GM23338 (cell line): ENCODE results near the gene EEF1E1. TPM values are rescaled to one million over a fixed set of nuclear protein-coding genes. Genes with fewer than 3 reads are reported as not detected.

Experiments
- ATAC-seq: fragments of 200-7000 bp; cut with Tn5 transposase; 3 replicates; pipeline ENCODE4 v1.9.1; 2020
- DNase-seq: peaks from one replicate; pipeline ENCODE4 v3.0.0-alpha.2; 2015; ENCODE audit warnings: low spot score
- H2AFZ ChIP-seq: fragments of 200-600 bp; sonication (generic); 2 replicates; pipeline ENCODE4 v1.8.0; 2016; ENCODE audit warnings: antibody characterized with exemption, mild to moderate bottlenecking, moderate library complexity
- H3F3A ChIP-seq: fragments of 200-600 bp; sonication (generic); replicated peaks from 2 replicates; pipeline ENCODE4 v1.8.0; 2017; ENCODE audit warnings: antibody characterized with exemption, mixed run types, low read depth
- H3K27ac ChIP-seq: fragments of 200-600 bp; sonication (generic); 2 replicates; pipeline ENCODE4 v1.6.1; 2016; ENCODE audit warnings: low read depth
- H3K27me3 ChIP-seq: fragments of 200-600 bp; sonication (generic); 2 replicates; pipeline ENCODE4 v1.8.0; 2016; ENCODE audit warnings: mild to moderate bottlenecking, mixed run types, moderate library complexity; ENCODE audit not compliant: insufficient read depth
- H3K36me3 ChIP-seq: fragments of 200-600 bp; sonication (generic); 2 replicates; pipeline ENCODE4 v1.8.0; 2016; ENCODE audit warnings: mild to moderate bottlenecking; ENCODE audit not compliant: insufficient read depth
- H3K4me1 ChIP-seq: fragments of 200-600 bp; sonication (generic); 2 replicates; pipeline ENCODE4 v1.8.0; 2016; ENCODE audit warnings: mild to moderate bottlenecking, moderate library complexity; ENCODE audit not compliant: insufficient read depth
- H3K4me2 ChIP-seq: fragments of 200-600 bp; sonication (generic); 2 replicates; pipeline ENCODE4 v1.7.1; 2017; ENCODE audit warnings: mixed run types
- H3K4me3 ChIP-seq: fragments of 200-600 bp; sonication (generic); 2 replicates; pipeline ENCODE4 v1.6.1; 2016; ENCODE audit warnings: mixed run types
- H3K79me2 ChIP-seq: fragments of 200-600 bp; sonication (generic); replicated peaks from 2 replicates; pipeline ENCODE4 v1.8.0; 2017; ENCODE audit warnings: mild to moderate bottlenecking; ENCODE audit not compliant: insufficient read depth
- H3K9me2 ChIP-seq: fragments of 200-600 bp; sonication (generic); 2 replicates; pipeline ENCODE4 v1.8.0; 2017; ENCODE audit not compliant: insufficient read depth
- H4K20me1 ChIP-seq: fragments of 200-600 bp; sonication (generic); replicated peaks from 2 replicates; pipeline ENCODE4 v1.8.0; 2017; ENCODE audit warnings: mild to moderate bottlenecking; ENCODE audit not compliant: insufficient read depth
- H3K27ac Mint-ChIP-seq: 2 replicates; pipeline ENCODE4 v1.8.0; 2020; ENCODE audit warnings: inconsistent platforms, mild to moderate bottlenecking, moderate library complexity, mixed read lengths
- H3K27me3 Mint-ChIP-seq: 3 replicates; pipeline ENCODE4 v1.8.0; 2022; ENCODE audit warnings: low read depth, mild to moderate bottlenecking, moderate library complexity, mixed read lengths, inconsistent platforms; ENCODE audit not compliant: insufficient read depth, poor library complexity
- H3K36me3 Mint-ChIP-seq: 3 replicates; pipeline ENCODE4 v1.8.0; 2021; ENCODE audit warnings: low read depth, mild to moderate bottlenecking, inconsistent platforms, moderate library complexity, mixed read lengths
- H3K4me1 Mint-ChIP-seq: 3 replicates; pipeline ENCODE4 v1.8.0; 2020; ENCODE audit warnings: mild to moderate bottlenecking, inconsistent platforms, mixed read lengths
- H3K4me3 Mint-ChIP-seq: 3 replicates; pipeline ENCODE4 v1.8.0; 2021; ENCODE audit warnings: moderate library complexity, mild to moderate bottlenecking, inconsistent platforms, mixed read lengths
- H3K9me3 Mint-ChIP-seq: 3 replicates; pipeline ENCODE4 v1.8.0; 2020; ENCODE audit warnings: moderate library complexity, mild to moderate bottlenecking, inconsistent platforms, mixed read lengths
- CREB1 ChIP-seq: fragments of 250-450 bp; sonication (Bioruptor Pico); IDR thresholded peaks from 2 replicates; pipeline ENCODE4 v1.5.0; 2020; ENCODE audit warnings: low read depth, mild to moderate bottlenecking, moderate library complexity
- EZH2 ChIP-seq: fragments of 200-600 bp; sonication (generic); IDR thresholded peaks from one replicate; pipeline ENCODE4 v1.8.0; 2017; ENCODE audit warnings: antibody characterized with exemption, mild to moderate bottlenecking, low read depth; ENCODE audit not compliant: unreplicated experiment
- EZH2phosphoT487 ChIP-seq: fragments of 200-600 bp; sonication (generic); IDR thresholded peaks from one replicate; pipeline ENCODE4 v1.8.1; 2018; ENCODE audit warnings: antibody characterized with exemption; ENCODE audit not compliant: unreplicated experiment
- NANOG ChIP-seq: IDR thresholded peaks from 2 replicates; pipeline ENCODE4 v1.6.1; 2016; ENCODE audit warnings: antibody characterized with exemption, borderline replicate concordance
- POLR2AphosphoS5 ChIP-seq: IDR thresholded peaks from 2 replicates; pipeline ENCODE4 v1.6.1; 2016; ENCODE audit warnings: antibody characterized with exemption, low read depth
- STAT1 ChIP-seq: IDR thresholded peaks from one replicate; pipeline ENCODE4 v1.6.1; 2016; ENCODE audit warnings: antibody characterized with exemption; ENCODE audit not compliant: unreplicated experiment
- ZNF114 ChIP-seq: fragments of 250-450 bp; sonication (Bioruptor Pico); IDR thresholded peaks from 2 replicates; pipeline ENCODE4 v1.5.0; 2020; ENCODE audit warnings: mild to moderate bottlenecking, moderate library complexity
- polyA plus RNA-seq: library from polyadenylated mRNA; unstranded; fragments of >200 nt; fragmentation: Nextera tagmentation; extraction: Ambion mirVana; gene quantifications from 2 replicates; pipeline ENCODE4 v1.2.1, GENCODE V29; 2016
- total RNA-seq: library from RNA; depleted of rRNA; stranded (reverse); fragments of >200 nt; shearing (Covaris generic); gene quantifications from 2 replicates; pipeline ENCODE4 v1.2.3, GENCODE V29; 2014
- TF ChIP-seq, protein P1 (sequence below): IDR thresholded peaks from one replicate; pipeline ENCODE4 v1.6.1; 2018; ENCODE audit warnings: antibody characterized with exemption; ENCODE audit not compliant: unreplicated experiment
- TF ChIP-seq, protein P2 (sequence below): fragments of 250-450 bp; sonication (Bioruptor Pico); IDR thresholded peaks from 2 replicates; pipeline ENCODE4 v1.5.0; 2020; ENCODE audit warnings: mild to moderate bottlenecking, moderate library complexity
- TF ChIP-seq, protein P3 (sequence below): IDR thresholded peaks from 2 replicates; pipeline ENCODE4 v1.6.1; 2016; ENCODE audit warnings: antibody characterized with exemption

EEF1E1 gene
- total and polyA plus RNA-seq, 2 experiments from 2014 or later = 298 to 317 TPM

DNA sequence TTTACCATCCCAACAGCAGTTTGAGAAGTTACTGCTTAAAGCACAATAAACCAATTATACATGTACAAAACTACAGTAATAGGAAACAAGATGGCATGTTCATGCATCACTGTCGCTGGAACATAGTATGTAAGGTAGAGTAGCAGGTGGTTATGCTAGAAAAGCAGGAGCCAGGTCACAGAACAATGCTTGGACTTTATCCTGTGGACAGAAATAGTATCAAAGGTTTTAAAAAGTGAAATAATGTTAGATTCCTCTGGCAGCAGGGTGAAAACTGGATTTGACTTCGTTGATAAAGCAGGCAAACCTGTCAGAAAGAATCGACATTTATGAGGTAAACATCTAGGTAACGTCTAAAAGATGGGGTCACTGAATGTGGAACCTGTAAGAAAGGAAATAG is 40.6 kb downstream of the EEF1E1 start (continued):
- TF ChIP-seq, protein P1, sequence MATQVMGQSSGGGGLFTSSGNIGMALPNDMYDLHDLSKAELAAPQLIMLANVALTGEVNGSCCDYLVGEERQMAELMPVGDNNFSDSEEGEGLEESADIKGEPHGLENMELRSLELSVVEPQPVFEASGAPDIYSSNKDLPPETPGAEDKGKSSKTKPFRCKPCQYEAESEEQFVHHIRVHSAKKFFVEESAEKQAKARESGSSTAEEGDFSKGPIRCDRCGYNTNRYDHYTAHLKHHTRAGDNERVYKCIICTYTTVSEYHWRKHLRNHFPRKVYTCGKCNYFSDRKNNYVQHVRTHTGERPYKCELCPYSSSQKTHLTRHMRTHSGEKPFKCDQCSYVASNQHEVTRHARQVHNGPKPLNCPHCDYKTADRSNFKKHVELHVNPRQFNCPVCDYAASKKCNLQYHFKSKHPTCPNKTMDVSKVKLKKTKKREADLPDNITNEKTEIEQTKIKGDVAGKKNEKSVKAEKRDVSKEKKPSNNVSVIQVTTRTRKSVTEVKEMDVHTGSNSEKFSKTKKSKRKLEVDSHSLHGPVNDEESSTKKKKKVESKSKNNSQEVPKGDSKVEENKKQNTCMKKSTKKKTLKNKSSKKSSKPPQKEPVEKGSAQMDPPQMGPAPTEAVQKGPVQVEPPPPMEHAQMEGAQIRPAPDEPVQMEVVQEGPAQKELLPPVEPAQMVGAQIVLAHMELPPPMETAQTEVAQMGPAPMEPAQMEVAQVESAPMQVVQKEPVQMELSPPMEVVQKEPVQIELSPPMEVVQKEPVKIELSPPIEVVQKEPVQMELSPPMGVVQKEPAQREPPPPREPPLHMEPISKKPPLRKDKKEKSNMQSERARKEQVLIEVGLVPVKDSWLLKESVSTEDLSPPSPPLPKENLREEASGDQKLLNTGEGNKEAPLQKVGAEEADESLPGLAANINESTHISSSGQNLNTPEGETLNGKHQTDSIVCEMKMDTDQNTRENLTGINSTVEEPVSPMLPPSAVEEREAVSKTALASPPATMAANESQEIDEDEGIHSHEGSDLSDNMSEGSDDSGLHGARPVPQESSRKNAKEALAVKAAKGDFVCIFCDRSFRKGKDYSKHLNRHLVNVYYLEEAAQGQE = no peak
- TF ChIP-seq NANOG (no peak), EZH2phosphoT487 (no peak), EZH2 (no peak), ZNF114 (CRISPR knock-in tag) (no peak), CREB1 (CRISPR knock-in tag) (no peak), POLR2AphosphoS5 (no peak)

DNA sequence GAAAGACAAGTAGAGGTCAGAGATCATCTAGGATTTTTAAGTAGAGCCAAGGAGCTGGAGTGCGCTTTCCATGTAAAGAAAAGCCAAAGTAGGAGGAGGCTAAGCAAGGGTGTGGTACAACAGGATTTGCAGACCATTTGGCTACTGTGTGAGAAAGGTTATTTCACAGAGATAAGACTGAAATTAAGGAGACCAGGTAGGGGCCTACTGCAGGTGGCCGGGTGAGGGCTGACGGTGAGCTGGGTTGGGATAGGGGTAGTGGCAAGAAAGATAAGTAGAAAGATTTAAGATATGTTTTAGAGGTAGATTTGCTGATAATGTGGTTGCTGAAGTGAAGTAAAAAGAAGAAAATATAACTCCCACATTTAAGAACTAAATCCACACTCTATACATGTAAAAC is 42.0 kb downstream of the EEF1E1 start:
- H3K27ac Mint-ChIP-seq = no peak overlapping the region
- H3K27me3 Mint-ChIP-seq = peaks cover 3% of the 10 kb centered on the region
- Histone ChIP-seq H3K27ac (no peak overlapping the region), H3K4me2 (no peak overlapping the region), H3F3A (no peaks in the 10 kb centered on the region), H3K4me1 (peaks cover 12% of the 10 kb centered on the region), H3K36me3 (no peaks in the 10 kb centered on the region), H3K4me3 (no peak overlapping the region), H3K79me2 (peaks cover 7% of the 10 kb centered on the region; the same call in 1 of the 2 replicates), H3K27me3 (no peaks in the 10 kb centered on the region), H2AFZ (no peak overlapping the region), H3K9me2 (no peaks in the 10 kb centered on the region), H4K20me1 (no peaks in the 10 kb centered on the region)
- ATAC-seq (no peak), DNase-seq (no peak)
- TF ChIP-seq EZH2 (no peak), ZNF114 (CRISPR knock-in tag) (no peak), EZH2phosphoT487 (no peak), STAT1 (no peak), NANOG (no peak), CREB1 (CRISPR knock-in tag) (no peak)
- TF ChIP-seq, protein P2, sequence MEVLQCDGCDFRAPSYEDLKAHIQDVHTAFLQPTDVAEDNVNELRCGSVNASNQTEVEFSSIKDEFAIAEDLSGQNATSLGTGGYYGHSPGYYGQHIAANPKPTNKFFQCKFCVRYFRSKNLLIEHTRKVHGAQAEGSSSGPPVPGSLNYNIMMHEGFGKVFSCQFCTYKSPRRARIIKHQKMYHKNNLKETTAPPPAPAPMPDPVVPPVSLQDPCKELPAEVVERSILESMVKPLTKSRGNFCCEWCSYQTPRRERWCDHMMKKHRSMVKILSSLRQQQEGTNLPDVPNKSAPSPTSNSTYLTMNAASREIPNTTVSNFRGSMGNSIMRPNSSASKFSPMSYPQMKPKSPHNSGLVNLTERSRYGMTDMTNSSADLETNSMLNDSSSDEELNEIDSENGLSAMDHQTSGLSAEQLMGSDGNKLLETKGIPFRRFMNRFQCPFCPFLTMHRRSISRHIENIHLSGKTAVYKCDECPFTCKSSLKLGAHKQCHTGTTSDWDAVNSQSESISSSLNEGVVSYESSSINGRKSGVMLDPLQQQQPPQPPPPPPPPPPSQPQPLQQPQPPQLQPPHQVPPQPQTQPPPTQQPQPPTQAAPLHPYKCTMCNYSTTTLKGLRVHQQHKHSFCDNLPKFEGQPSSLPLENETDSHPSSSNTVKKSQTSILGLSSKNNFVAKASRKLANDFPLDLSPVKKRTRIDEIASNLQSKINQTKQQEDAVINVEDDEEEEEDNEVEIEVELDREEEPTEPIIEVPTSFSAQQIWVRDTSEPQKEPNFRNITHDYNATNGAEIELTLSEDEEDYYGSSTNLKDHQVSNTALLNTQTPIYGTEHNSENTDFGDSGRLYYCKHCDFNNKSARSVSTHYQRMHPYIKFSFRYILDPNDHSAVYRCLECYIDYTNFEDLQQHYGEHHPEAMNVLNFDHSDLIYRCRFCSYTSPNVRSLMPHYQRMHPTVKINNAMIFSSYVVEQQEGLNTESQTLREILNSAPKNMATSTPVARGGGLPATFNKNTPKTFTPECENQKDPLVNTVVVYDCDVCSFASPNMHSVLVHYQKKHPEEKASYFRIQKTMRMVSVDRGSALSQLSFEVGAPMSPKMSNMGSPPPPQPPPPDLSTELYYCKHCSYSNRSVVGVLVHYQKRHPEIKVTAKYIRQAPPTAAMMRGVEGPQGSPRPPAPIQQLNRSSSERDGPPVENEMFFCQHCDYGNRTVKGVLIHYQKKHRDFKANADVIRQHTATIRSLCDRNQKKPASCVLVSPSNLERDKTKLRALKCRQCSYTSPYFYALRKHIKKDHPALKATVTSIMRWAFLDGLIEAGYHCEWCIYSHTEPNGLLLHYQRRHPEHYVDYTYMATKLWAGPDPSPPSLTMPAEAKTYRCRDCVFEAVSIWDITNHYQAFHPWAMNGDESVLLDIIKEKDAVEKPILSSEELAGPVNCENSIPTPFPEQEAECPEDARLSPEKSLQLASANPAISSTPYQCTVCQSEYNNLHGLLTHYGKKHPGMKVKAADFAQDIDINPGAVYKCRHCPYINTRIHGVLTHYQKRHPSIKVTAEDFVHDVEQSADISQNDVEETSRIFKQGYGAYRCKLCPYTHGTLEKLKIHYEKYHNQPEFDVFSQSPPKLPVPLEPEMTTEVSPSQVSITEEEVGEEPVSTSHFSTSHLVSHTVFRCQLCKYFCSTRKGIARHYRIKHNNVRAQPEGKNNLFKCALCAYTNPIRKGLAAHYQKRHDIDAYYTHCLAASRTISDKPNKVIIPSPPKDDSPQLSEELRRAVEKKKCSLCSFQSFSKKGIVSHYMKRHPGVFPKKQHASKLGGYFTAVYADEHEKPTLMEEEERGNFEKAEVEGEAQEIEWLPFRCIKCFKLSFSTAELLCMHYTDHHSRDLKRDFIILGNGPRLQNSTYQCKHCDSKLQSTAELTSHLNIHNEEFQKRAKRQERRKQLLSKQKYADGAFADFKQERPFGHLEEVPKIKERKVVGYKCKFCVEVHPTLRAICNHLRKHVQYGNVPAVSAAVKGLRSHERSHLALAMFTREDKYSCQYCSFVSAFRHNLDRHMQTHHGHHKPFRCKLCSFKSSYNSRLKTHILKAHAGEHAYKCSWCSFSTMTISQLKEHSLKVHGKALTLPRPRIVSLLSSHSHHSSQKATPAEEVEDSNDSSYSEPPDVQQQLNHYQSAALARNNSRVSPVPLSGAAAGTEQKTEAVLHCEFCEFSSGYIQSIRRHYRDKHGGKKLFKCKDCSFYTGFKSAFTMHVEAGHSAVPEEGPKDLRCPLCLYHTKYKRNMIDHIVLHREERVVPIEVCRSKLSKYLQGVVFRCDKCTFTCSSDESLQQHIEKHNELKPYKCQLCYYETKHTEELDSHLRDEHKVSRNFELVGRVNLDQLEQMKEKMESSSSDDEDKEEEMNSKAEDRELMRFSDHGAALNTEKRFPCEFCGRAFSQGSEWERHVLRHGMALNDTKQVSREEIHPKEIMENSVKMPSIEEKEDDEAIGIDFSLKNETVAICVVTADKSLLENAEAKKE = no peak
- TF ChIP-seq, protein P3, sequence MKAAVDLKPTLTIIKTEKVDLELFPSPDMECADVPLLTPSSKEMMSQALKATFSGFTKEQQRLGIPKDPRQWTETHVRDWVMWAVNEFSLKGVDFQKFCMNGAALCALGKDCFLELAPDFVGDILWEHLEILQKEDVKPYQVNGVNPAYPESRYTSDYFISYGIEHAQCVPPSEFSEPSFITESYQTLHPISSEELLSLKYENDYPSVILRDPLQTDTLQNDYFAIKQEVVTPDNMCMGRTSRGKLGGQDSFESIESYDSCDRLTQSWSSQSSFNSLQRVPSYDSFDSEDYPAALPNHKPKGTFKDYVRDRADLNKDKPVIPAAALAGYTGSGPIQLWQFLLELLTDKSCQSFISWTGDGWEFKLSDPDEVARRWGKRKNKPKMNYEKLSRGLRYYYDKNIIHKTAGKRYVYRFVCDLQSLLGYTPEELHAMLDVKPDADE = no peak
- H3K4me3 Mint-ChIP-seq = no peak overlapping the region
- no peaks in the 10 kb centered on the region for H3K9me3 Mint-ChIP-seq
- peaks cover 13% of the 10 kb centered on the region for H3K4me1 Mint-ChIP-seq
- peaks cover 18% of the 10 kb centered on the region for H3K36me3 Mint-ChIP-seq
